HG03520 (cell line): ENCODE measurements around the gene RIPK4.

Source experiments
- ATAC-seq: cut with Tn5 transposase; IDR thresholded peaks from one replicate; pipeline ENCODE4 v1.9.1; 2021; ENCODE audit warnings: mild to moderate bottlenecking, moderate library complexity; ENCODE audit not compliant: unreplicated experiment

Gene RIPK4

DNA sequence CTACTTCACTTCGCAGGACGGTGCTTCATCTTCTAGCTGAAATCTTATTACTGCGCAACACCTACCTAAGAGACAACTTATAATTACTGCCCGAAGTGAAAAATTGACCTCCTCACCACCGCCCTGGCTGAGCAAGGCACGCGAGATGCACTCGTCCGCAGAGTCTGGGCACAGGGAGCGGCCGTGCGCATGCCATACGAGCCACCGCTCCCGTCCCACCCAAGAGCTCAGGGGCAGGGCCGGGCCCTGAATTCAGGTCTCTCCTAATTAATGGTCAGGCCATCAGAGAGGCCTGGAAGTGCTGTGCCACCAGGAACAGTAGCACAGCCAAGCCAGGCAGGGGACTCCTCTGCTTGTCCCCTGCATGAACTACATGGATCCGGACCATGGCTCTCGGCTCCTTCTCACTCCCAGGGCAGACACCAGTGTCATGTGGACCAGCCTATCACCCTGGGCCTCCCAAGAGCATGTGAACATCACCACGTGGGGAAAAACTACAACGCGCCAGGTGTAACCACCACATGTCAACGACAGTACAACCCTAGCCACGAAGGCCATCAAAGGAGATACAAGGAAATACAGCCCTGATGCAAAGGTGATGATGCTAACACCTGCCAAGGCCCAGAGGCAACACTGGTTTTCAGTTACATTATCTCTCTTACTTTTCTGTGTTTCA, 11.5 kb downstream of the RIPK4 start:
- ATAC-seq, result no peak

DNA sequence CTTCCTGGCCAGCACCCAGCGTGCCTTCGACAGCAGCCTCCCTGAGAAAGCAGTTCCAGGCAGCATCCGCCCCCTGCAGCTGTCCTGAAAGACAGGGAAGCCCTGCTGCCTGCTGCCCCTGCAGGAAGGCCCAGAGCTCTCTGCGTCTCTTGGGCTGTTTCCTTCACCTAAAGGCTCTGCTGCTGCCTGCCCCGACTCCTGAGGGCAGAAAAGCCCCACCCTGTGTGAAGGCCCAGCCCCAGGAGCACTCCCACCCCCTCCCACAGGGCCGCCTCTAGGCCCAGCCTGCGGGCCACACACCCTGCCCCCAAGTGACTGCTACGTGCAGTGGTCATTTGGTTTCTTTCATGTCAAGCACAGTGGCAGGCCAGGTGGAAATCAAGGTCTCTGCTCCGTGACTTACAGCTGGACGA, 12.4 kb downstream of the RIPK4 start:
- ATAC-seq, result no peak

DNA sequence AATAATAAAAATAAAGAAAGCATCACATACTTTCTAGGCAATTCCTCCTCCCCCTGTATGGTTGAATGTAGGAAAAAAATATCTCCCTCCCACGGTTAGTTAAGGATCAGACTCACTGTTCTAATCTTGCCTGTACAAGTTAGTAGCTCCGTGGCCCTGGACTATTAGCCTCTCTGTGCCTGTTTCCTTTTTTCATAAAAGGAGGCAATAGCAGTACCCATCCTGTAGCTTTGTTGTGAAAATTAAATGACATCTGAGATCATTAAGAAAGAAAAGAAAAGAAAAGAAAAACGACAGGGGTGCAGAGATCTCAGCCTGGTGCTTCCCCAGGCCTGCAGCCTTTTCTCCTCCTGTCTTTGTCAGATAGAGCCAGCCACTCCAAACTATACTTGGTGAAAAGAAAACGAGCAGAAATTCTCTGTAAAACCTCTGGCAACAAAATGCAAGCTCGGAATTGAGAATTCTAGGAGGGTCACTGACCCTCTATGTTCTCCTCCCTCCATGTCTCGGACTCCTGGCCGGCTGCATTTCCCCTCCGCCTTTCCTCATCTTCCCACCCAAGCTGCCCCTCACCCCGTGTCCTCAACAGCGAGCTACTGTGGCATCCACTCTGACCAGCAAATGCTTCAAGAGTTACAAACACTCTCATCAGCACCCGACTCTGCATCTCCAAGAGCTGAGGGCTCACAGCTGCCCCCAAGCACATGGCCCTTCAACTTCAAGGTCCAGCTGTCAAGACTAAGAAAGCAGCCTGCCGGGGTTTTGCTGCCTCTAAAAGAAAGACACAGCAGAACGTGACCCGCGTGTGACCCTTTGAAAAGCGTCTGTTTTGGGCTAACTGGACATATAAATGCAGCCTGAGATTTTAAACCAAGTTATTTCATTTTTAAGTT, 13.6 kb downstream of the RIPK4 start:
- ATAC-seq, result no peak

- no peak for ATAC-seq
Observed at GRCh38 chr21:41752231-41752681, 14.6 kb downstream of the RIPK4 start.

DNA sequence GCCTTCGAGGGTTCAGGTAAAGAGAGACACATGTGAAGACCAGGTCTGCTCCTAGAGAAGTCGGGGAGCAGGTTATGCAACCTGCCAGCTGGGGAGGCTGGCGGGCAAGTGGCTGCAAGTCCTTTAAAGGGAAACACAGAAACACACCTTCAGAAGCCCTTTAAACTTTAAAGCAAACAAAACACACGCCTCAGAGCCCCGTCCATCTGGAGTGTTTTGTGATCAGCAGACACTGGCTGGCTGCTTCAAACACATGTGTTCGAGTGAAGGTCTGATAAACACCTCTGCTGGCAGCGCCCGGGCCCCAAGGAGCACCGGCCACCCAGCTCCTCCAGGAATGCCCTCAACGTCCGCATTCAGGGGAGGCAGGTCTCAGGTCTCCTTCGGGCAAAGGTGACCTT, 15.2 kb downstream of the RIPK4 start:
- no peak for ATAC-seq

DNA sequence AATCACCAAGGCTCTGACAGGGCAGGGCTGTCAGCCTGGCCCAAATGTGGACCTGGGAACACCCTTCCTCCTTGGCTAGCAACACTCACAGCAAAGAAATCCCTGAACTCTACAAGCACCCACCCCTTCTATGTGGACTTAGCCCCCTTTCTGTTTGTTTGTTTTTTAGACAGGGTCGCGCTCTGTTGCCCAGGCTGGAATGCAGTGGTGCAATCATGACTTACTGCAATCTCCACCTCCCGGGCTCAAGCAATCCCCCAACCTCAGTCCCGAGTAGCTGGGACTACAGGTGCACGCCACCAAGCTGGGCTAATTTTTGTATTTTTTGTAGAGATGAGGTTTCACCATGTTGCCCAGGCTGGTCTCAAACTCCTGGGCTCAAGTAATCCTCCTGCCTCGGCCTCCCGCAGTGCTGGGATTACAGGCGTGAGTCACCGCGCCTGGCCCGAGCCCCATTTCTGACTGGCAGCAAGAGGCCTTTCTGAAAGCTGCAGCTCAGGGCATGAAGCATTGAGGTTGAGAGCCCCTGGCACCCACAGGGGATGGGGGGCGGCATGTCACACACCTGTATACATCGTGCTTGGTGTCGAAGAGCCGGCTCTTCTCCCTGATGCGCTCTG, 16.2 kb downstream of the RIPK4 start:
- ATAC-seq, result no peak

- ATAC-seq, result no peak
Observed at GRCh38 chr21:41750051-41750450, 16.8 kb downstream of the RIPK4 start.

- no peak for ATAC-seq
Observed at GRCh38 chr21:41749286-41749685, 17.6 kb downstream of the RIPK4 start.

GRCh38 chr21:41747943-41748738, 18.7 kb downstream of the RIPK4 start:
- no peak for ATAC-seq

DNA sequence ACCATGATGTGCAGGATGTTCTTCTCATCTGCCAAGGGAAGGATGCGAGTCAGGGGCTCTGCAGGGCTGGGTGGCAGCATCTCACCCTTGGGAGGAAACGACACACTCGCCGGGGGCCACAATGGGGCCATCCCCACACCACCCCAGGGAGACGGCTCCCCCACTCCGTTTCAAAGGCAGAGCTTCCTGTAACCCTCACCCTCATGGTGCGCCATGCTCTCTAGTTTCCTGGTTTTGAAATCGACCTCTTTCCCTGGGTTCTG, 20.2 kb downstream of the RIPK4 start:
- no peak for ATAC-seq

- no peak for ATAC-seq
Observed at GRCh38 chr21:41745971-41746743, 20.7 kb downstream of the RIPK4 start.

DNA sequence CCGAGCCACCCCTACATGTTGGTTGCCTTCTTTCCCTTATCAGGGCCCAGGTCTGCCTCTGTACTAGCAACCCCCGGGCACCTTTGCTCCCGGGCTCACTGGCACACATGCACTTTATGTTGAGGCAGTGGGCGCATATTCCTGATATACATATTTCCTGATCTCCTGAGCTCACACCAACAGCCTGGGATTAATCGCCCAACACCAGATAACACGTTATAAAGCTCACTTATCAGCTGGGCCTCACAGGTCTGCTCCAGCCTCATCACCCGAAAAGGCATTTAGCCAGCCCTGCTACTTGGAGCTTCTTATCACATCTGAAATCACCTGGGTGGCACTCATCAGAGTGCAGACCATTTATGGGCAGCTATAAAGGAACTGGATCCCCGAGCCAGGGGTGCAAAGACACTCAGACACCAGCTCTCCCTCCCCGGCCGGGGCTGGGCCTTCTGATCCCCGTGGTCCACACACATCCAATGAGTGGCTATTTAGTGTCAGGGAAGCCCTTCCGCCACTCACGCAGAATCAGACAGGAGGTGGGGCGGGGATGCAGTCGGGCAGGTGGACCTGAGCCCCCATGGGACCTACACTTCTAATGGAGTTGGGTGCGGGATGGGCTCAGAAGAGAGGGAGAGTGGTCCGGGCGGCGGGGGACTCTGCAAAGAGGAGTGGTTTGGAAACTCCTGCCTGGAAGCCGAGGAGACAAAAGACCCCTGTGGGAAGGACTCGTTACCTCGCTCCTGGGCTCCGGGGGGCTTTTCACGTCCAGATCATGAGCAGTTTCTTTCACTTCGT, 21.6 kb downstream of the RIPK4 start:
- ATAC-seq, result no peak

DNA sequence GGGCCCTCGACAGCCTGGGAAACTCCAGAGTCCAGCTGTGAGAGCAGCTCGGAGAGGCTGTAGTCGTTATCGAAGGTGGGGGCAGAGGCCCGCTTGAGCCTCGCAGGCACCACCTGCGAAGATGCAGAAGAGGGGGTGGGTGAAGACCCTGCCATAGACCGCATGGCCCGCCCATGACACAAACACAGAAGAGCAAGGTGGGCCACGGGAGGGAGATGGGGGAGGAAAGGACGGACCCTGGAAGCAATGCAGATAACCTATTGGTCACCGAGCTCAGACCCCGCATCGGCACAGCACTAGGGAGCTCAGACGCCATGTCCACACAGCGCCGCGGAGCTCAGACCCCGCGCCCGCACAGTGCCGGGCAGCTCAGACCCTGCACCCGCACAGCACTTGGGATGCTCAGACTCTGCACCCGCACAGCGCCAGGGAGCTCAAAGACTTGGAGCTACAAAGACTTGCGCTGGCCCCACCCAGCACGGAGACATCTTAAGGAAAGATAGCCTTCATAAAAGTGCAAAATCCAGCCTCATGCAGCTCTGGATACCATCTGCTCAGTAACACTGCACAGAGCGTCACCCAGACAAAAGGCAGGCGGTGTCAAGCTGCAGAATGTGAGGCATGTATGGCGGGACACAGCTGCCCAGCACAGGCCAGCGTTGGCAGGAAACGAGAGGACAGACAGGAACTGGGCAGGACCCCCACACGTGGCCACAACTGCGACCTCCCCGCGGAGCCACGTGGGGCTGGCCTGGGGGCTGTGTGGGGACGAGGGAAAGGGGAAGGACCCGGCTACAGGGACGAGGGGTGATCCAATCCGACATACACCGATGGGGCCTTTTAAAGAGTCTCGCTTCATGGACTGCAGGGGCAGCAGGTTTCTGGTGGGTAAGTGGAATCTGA, 22.6 kb downstream of the RIPK4 start:
- ATAC-seq, result no peak

GRCh38 chr21:41743321-41744027, 23.4 kb downstream of the RIPK4 start:
- no peak for ATAC-seq

DNA sequence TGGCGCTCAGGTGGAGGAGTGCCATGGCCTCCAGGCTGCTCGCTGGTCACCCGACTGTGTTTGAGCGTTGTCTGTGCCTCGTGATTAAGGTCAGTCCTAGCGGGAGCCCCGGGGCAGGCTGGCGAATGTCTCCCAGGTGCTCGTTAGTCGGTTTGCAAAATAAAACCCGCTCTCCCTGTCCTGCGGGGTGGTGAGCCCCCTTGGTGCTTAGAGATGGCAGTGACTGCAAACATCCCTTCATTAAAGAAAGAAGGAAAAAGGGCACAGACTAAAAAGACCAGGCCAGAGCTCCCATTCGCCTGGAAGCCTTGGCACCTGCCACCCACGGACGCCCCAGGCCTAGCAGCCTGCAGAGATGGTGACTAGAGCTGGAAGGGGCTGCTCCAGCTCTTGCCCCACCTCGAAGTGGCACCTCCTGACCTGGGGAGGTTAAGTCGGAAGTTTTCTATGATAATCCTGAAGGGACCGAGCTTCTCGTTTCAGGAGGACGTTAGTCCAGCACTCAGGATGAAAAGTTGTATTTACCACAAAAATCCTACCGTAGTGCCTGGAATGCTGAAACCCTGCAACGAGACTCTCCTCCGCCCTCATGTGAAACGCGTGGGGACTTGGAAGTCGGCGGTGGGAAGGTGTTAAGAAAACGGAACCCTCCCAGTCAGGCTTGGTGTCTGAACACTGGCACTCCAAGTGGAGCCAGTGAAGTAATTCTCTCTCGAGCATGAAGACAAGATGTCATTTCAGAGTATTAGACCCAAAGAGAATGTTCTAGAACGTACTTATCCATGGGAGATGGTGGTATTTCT, 24.6 kb downstream of the RIPK4 start:
- no peak for ATAC-seq

- no peak for ATAC-seq
Observed at GRCh38 chr21:41741253-41742072, 25.4 kb downstream of the RIPK4 start.
